ENCODE data around the gene NOTCH1.

Gene NOTCH1

DNA sequence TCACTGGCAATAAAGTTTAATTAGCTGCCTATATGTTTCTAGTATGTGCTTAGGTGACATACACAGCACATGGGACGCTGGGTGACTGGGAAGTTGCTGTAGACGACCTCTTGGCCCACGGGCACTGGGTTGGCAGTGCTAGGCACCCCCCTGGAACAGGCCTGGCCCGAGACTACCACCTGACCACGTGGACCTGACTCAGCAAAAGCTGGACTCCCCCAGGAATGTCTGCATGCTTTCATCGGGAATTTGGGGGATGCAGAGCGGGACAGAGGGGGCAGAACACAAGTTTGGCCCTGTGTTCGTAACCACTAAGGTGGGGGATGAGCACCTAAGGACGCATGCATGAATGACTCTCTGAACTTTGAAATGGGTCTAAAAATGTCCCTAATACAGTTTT is 89.6 kb downstream of the NOTCH1 start:
- ChIA-PET POLR2A (no interaction called here), CTCF (no interaction called here)
- TF ChIP-seq, protein P1, sequence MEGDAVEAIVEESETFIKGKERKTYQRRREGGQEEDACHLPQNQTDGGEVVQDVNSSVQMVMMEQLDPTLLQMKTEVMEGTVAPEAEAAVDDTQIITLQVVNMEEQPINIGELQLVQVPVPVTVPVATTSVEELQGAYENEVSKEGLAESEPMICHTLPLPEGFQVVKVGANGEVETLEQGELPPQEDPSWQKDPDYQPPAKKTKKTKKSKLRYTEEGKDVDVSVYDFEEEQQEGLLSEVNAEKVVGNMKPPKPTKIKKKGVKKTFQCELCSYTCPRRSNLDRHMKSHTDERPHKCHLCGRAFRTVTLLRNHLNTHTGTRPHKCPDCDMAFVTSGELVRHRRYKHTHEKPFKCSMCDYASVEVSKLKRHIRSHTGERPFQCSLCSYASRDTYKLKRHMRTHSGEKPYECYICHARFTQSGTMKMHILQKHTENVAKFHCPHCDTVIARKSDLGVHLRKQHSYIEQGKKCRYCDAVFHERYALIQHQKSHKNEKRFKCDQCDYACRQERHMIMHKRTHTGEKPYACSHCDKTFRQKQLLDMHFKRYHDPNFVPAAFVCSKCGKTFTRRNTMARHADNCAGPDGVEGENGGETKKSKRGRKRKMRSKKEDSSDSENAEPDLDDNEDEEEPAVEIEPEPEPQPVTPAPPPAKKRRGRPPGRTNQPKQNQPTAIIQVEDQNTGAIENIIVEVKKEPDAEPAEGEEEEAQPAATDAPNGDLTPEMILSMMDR (IDR thresholded peaks at IDR 0.05; ENCODE audit: insufficient read depth, low read length, missing control alignments) = no peak
- H3K4me3 ChIP-seq (ENCODE audit: low read depth, low read length) = no peak overlapping the region
- no peak for DNase-seq (ENCODE audit: low read depth, low spot score)

- TF ChIP-seq, protein P1 (IDR thresholded peaks at IDR 0.05; ENCODE audit: insufficient read depth, low read length, missing control alignments) = no peak
- no peak for DNase-seq (ENCODE audit: low read depth, low spot score)
- ChIA-PET POLR2A (no interaction called here), CTCF (interaction anchor here (1.4 kb wide), 1 partner anchor 15 kb away, joined by 3 read pairs; no protein-coding TSS in a partner anchor)
- H3K4me3 ChIP-seq (ENCODE audit: low read depth, low read length) = no peak overlapping the region
These were observed 90.5 kb downstream of the NOTCH1 start for GRCh38 chr9:136455043-136456002.

- POLR2A ChIA-PET = no interaction called here
- TF ChIP-seq, protein P1 (IDR thresholded peaks at IDR 0.05; ENCODE audit: insufficient read depth, low read length, missing control alignments) = no peak
- no peak overlapping the region for H3K4me3 ChIP-seq (ENCODE audit: low read depth, low read length)
- CTCF ChIA-PET = interaction anchor here (1.4 to 3.6 kb wide), 2 partner anchors 14 to 16 kb away, joined by 3 to 16 read pairs; partner anchors contain the start of gene INPP5E
- DNase-seq (ENCODE audit: low read depth, low spot score) = no peak
These were observed 91.6 kb downstream of the NOTCH1 start for GRCh38 chr9:136454026-136454796.

GRCh38 chr9:136453326-136453725 is 92.5 kb downstream of the NOTCH1 start:
- POLR2A ChIA-PET = interaction anchor here (0.7 kb wide), 1 partner anchor 61 kb away, joined by 3 read pairs; no protein-coding TSS in a partner anchor
- no peak for DNase-seq (ENCODE audit: low read depth, low spot score)
- no peak overlapping the region for H3K4me3 ChIP-seq (ENCODE audit: low read depth, low read length)
- CTCF ChIA-PET = interaction anchor here (1.1 to 3.6 kb wide), 3 partner anchors 10 to 90 kb away, joined by 3 to 16 read pairs (median 3); partner anchors contain the start of gene INPP5E
- TF ChIP-seq, protein P1 (IDR thresholded peaks at IDR 0.05; ENCODE audit: insufficient read depth, low read length, missing control alignments) = no peak

GRCh38 chr9:136451221-136451877 is 94.5 kb downstream of the NOTCH1 start:
- CTCF ChIA-PET = interaction anchor here (1.0 to 3.6 kb wide), 4 partner anchors 11 to 15 kb away, joined by 3 to 16 read pairs (median 3); partner anchors contain the start of gene INPP5E
- H3K4me3 ChIP-seq (ENCODE audit: low read depth, low read length) = no peak overlapping the region
- POLR2A ChIA-PET = no interaction called here
- no peak for DNase-seq (ENCODE audit: low read depth, low spot score)
- TF ChIP-seq, protein P1 (IDR thresholded peaks at IDR 0.05; ENCODE audit: insufficient read depth, low read length, missing control alignments) = no peak
